Medulla oblongata (tissue), 1 donor: ENCODE measurements around the gene ZFP92.
"Not testable (repeated sequence)": the region's sequence is repeated elsewhere in the genome, so short reads cannot be mapped to it uniquely, and the experiment has no call there.

Experiments
- DNase-seq: peaks from one replicate; pipeline ENCODE4 v3.0.0-alpha.2; 2015; ENCODE audit errors: extremely low spot score

Gene ZFP92

GRCh38 chrX:153387345-153387744 is 23.9 kb upstream of the ZFP92 start:
- DNase-seq, result no peak

GRCh38 chrX:153387987-153388721 is 23.1 kb upstream of the ZFP92 start:
- DNase-seq, result no peak

- no peak for DNase-seq
These were observed 22.4 kb upstream of the ZFP92 start for GRCh38 chrX:153388722-153389459.

- not testable (repeated sequence) for DNase-seq
These were observed 21.9 kb upstream of the ZFP92 start for GRCh38 chrX:153389460-153389768.

- no peak for DNase-seq
These were observed 18.5 kb upstream of the ZFP92 start for GRCh38 chrX:153392642-153393321.

GRCh38 chrX:153394612-153395011 is 16.7 kb upstream of the ZFP92 start:
- no peak for DNase-seq

- DNase-seq, result no peak
These were observed 15.5 kb upstream of the ZFP92 start for GRCh38 chrX:153395613-153396319.

- no peak for DNase-seq
These were observed 14.7 kb upstream of the ZFP92 start for GRCh38 chrX:153396320-153397195.

- no peak for DNase-seq
These were observed 13.9 kb upstream of the ZFP92 start for GRCh38 chrX:153397256-153397960.

GRCh38 chrX:153398275-153398960 is 12.9 kb upstream of the ZFP92 start:
- no peak for DNase-seq

- DNase-seq, result no peak
These were observed 10.8 kb upstream of the ZFP92 start for GRCh38 chrX:153400146-153401132.

GRCh38 chrX:153401133-153401764 is 10.0 kb upstream of the ZFP92 start, which contains the start of gene PNMA6E:
PNMA6E (minus strand) TSS chrX:153401350; CDS start chrX:153398849, 2,501 bp downstream.
- no peak for DNase-seq

- DNase-seq, result not testable (repeated sequence)
These were observed 6.9 kb upstream of the ZFP92 start for GRCh38 chrX:153404333-153404732.

- no peak for DNase-seq
These were observed 5.8 kb upstream of the ZFP92 start for GRCh38 chrX:153405426-153405825.

- no peak for DNase-seq
These were observed 5.3 kb upstream of the ZFP92 start for GRCh38 chrX:153406011-153406410.

GRCh38 chrX:153406903-153407302 is 4.4 kb upstream of the ZFP92 start:
- no peak for DNase-seq

GRCh38 chrX:153407736-153408135 is 3.5 kb upstream of the ZFP92 start:
- DNase-seq, result no peak

- DNase-seq, result no peak
These were observed 3.0 kb upstream of the ZFP92 start for GRCh38 chrX:153408221-153408721.
